Subcutaneous preadipocyte (primary cell): Measurements from ENCODE around the gene ABL1. TPM values are rescaled to one million over a fixed set of nuclear protein-coding genes. Genes with fewer than 3 reads are reported as not detected.

Source experiments
- total RNA-seq: library from RNA; depleted of rRNA; stranded (reverse); fragments of >200 nt; gene quantifications from 2 replicates; pipeline ENCODE4 v1.2.3, GENCODE V29; 2012

ABL1 gene
- total RNA-seq, result 97.7 and 126 TPM in 2 replicates

DNA sequence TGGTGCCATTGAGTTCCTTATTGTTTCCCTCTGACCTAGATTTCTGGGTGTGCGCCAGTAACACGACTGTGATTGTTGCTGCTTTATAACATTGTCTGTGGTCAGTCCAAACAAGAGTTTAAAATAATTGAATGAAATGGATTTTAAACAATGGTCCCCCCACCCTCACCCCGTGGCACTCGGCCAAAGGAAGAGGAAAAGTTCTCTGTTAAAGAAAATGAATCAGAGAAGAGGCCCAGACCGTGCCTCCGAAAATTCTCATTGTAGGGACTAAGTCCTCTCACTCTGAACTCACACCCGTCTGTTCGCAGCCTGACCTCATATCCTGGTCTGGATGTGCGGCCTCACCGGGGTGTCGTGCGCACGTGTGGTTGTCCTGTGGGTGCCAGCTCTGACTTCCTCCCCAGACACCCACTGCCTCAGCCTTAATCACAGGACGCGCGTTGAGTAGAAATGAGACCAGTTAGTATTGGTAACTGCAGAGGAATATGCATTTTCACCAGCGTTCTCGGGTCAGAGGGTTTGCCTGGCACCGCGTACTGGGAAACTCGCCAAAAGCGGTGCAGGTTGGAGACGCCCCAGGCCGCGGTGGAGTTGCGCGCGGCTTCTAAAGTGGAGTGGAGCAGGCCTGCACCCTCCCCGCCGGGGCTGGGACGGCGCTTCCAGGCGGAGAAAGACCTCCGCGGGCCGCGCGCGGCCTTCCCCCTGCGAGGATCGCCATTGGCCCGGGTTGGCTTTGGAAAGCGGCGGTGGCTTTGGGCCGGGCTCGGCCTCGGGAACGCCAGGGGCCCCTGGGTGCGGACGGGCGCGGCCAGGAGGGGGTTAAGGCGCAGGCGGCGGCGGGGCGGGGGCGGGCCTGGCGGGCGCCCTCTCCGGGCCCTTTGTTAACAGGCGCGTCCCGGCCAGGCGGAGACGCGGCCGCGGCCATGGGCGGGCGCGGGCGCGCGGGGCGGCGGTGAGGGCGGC is at the start of gene ABL1:
ABL1 (plus strand) TSS at position 884 of the 966 bp plus-strand sequence. CDS start 193 bp downstream, outside the sequence.

DNA sequence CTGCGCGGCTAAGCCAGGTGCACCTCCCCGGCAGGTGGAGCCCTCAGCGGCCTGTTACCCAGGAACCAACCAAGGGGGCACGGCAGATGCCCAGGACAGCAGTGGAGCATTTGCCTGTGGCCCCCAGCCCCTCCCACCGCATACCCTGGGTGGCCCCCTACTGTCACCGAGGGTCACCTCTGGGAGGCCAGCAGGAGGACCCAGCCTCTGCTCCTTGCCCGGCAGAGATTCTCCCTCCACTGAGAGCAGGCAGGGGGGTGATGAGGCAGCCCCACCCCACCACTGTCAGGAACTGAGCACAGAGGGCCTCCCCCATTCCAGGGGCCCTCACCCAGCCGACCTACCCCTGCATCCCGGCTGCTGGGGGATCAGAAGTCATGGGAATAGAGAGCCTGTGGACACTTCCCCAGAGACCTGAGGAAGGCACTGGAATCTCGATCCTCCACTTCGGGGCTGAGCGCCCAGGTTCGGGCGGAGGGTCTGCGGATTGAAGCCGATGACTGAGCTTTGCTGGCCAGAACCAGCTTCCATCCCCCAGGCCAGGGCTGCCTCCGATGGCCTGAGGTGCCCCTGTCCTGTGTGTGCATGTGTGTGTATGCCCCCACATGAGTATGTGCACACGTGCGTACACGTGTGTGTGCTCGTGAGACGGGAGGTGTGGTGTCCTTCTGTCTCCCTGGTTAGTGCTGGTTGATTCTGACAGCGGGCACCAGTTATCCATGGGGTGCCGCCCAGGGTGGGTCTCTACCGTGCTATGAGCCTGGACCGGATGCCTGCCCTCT is 61.4 kb downstream of the ABL1 start, which contains the start of gene QRFP:
QRFP (minus strand) TSS at position 580 of the 782 bp plus-strand sequence. CDS start 2,974 bp downstream, outside the sequence.

Other genes with a start within 250 kb of the ABL1 start
- gene PRDM12, start 170.7 kb upstream of the ABL1 start, total RNA-seq, result not detected in 2 replicates
- gene EXOSC2, start 141.5 kb upstream of the ABL1 start, total RNA-seq, result 29.4 and 53.6 TPM in 2 replicates
- gene QRFP, start 61.6 kb downstream of the ABL1 start, total RNA-seq, result not detected in 2 replicates
- 1.8 and 2.2 TPM in 2 replicates for gene FIBCD1, start 104.0 kb downstream of the ABL1 start, total RNA-seq
- gene LAMC3, start 173.9 kb downstream of the ABL1 start, total RNA-seq, result 0.20 and 0.37 TPM in 2 replicates